HCT116 (cell line): Measurements from ENCODE around the gene SEMA6A. TPM values are rescaled to one million over a fixed set of nuclear protein-coding genes. Genes with fewer than 3 reads are reported as not detected.

Source experiments
- ATAC-seq: fragments of 200-7000 bp; cut with Tn5 transposase; 2 replicates; pipeline ENCODE4 v1.9.1; 2020; ENCODE audit warnings: mild to moderate bottlenecking, moderate library complexity
- BruUV-seq: library from RNA; stranded (reverse); fragments of 400-500 nt; replicated peaks from 2 replicates; lab custom pipeline; 2021; lab: Mats Ljungman, UMichigan
- CTCF ChIA-PET: fragments of 300-600 bp; sonication (Branson Sonifier 250); formaldehyde crosslinking; loops from one replicate; lab custom pipeline; 2021; ENCODE audit warnings: antibody characterized with exemption; lab: Charles Lee
- POLR2A ChIA-PET: fragments of 300-600, 350-600 bp; sonication (Branson Sonifier 250); formaldehyde crosslinking; loops from one replicate; lab custom pipeline; 2021; ENCODE audit warnings: antibody characterized with exemption; lab: Charles Lee
- RAD21 ChIA-PET, 2 experiments: fragments of 300-600 bp; sonication (Branson Sonifier 250); formaldehyde crosslinking; loops; one replicate each; lab custom pipeline; 2023; ENCODE audit warnings: low total read pairs in 2 of 2; ENCODE audit not compliant: uncharacterized antibody in 2 of 2, unreplicated experiment in 2 of 2, low non-redundant PET in 1 of 2; lab: Charles Lee
- DNase-seq: peaks from one replicate; pipeline ENCODE4 v3.0.0-alpha.2; 2010; ENCODE audit warnings: low read depth, low spot score
- H2AFZ ChIP-seq: fragments of 200-600 bp; shearing (Covaris generic), sonication (generic); 2 replicates; pipeline ENCODE4 v1.6.1; 2017; ENCODE audit warnings: low read depth, mixed run types, mixed read lengths, antibody characterized with exemption, low read length; ENCODE audit not compliant: poor library complexity, severe bottlenecking
- H3K27ac ChIP-seq: 2 replicates; pipeline ENCODE4 v1.5.1; 2012; ENCODE audit warnings: low read depth, low read length
- H3K27me3 ChIP-seq: fragments of 200-600 bp; sonication (generic); 2 replicates; pipeline ENCODE4 v1.6.1; 2016; ENCODE audit warnings: mixed run types, low read length, mixed read lengths; ENCODE audit not compliant: insufficient read depth
- H3K36me3 ChIP-seq, 2 experiments: fragments of 200-500 bp in 1 of 2; fragments of 200-600 bp in 1 of 2; sonication (Bioruptor generic) in 1 of 2; sonication (generic) in 1 of 2; 2 replicates each; pipeline versions ENCODE4 v1.5.1 to v1.6.1; 2014 to 2016; ENCODE audit warnings: low read length in 2 of 2, inconsistent platforms in 1 of 2, mixed read lengths in 1 of 2, mixed run types in 1 of 2; ENCODE audit not compliant: insufficient read depth in 2 of 2, control insufficient read depth in 1 of 2
- H3K4me1 ChIP-seq, 2 experiments: fragments of 200-600 bp in 1 of 2; sonication (generic) in 1 of 2; 2 replicates each; pipeline versions ENCODE4 v1.5.1 to v1.6.1; 2012 to 2017; ENCODE audit warnings: low read length in 2 of 2, inconsistent platforms in 1 of 2, mild to moderate bottlenecking in 1 of 2, mixed read lengths in 1 of 2, mixed run types in 1 of 2, moderate library complexity in 1 of 2; ENCODE audit not compliant: insufficient read depth in 2 of 2, control insufficient read depth in 1 of 2
- H3K4me2 ChIP-seq: fragments of 200-600 bp; sonication (generic); 2 replicates; pipeline ENCODE4 v1.6.1; 2017; ENCODE audit warnings: mixed run types, low read length, mixed read lengths
- H3K4me3 ChIP-seq, 2 experiments: fragments of 200-600 bp in 1 of 2; sonication (generic) in 1 of 2; replicated peaks in 1 of 2; 2 replicates each; pipeline ENCODE4 v1.5.1; 2011 to 2016; ENCODE audit warnings: low read length in 2 of 2, control low read depth in 1 of 2, low read depth in 1 of 2, mild to moderate bottlenecking in 1 of 2, mixed read lengths in 1 of 2, mixed run types in 1 of 2
- H3K79me2 ChIP-seq: fragments of 200-600 bp; sonication (generic); 2 replicates; pipeline ENCODE4 v1.6.1; 2017; ENCODE audit warnings: mild to moderate bottlenecking, mixed run types, low read length, moderate library complexity, mixed read lengths; ENCODE audit not compliant: insufficient read depth
- H3K9ac ChIP-seq: fragments of 200-600 bp; sonication (generic); 2 replicates; pipeline ENCODE4 v1.6.1; 2016; ENCODE audit warnings: low read length, mixed read lengths
- H3K9me2 ChIP-seq: fragments of 200-600 bp; sonication (generic), shearing (Covaris generic); 2 replicates; pipeline ENCODE4 v1.6.1; 2017; ENCODE audit warnings: mixed run types, mild to moderate bottlenecking, moderate library complexity; ENCODE audit not compliant: insufficient read depth
- H3K9me3 ChIP-seq, 2 experiments: fragments of 200-500 bp in 1 of 2; fragments of 200-600 bp in 1 of 2; sonication (Bioruptor generic) in 1 of 2; sonication (generic) in 1 of 2; 2 replicates each; pipeline ENCODE4 v1.6.1; 2014 to 2017; ENCODE audit warnings: low read length in 2 of 2, mixed read lengths in 2 of 2, inconsistent platforms in 1 of 2, low read depth in 1 of 2, mild to moderate bottlenecking in 1 of 2, mixed run types in 1 of 2, moderate library complexity in 1 of 2; ENCODE audit not compliant: control insufficient read depth in 1 of 2, insufficient read depth in 1 of 2
- H4K20me1 ChIP-seq: fragments of 200-600 bp; sonication (generic), shearing (Covaris generic); 2 replicates; pipeline ENCODE4 v1.6.1; 2017; ENCODE audit warnings: mixed run types, mild to moderate bottlenecking, moderate library complexity; ENCODE audit not compliant: insufficient read depth
- CEBPB ChIP-seq: IDR thresholded peaks from 2 replicates; pipeline ENCODE4 v1.6.1; 2012; ENCODE audit warnings: low read depth
- EGR1 ChIP-seq: IDR thresholded peaks from 2 replicates; pipeline ENCODE4 v1.6.1; 2012; ENCODE audit warnings: low read depth
- ELF1 ChIP-seq: IDR thresholded peaks from 2 replicates; pipeline ENCODE4 v1.6.1; 2012; ENCODE audit warnings: low read depth, borderline replicate concordance
- POLR2A ChIP-seq: IDR thresholded peaks from 2 replicates; pipeline ENCODE4 v1.7.0; 2011; ENCODE audit warnings: borderline replicate concordance; ENCODE audit not compliant: insufficient read depth, insufficient read length; ENCODE audit errors: extremely low read depth
- SIN3A ChIP-seq: IDR thresholded peaks from 2 replicates; pipeline ENCODE4 v1.6.1; 2012; ENCODE audit warnings: low read depth
- SRF ChIP-seq: IDR thresholded peaks from 2 replicates; pipeline ENCODE4 v1.6.1; 2012; ENCODE audit warnings: low read depth
- TCF7L2 ChIP-seq: IDR thresholded peaks from 2 replicates; pipeline ENCODE4 v1.7.0; 2011; ENCODE audit warnings: borderline replicate concordance, inconsistent platforms; ENCODE audit not compliant: insufficient read depth, insufficient read length; ENCODE audit errors: extremely low read depth
- ZFX ChIP-seq: fragments of 450-650 bp; IDR thresholded peaks from 2 replicates; pipeline ENCODE4 v1.6.1; 2017
- ZNF274 ChIP-seq: fragments of 200-500 bp; sonication (Bioruptor generic); IDR thresholded peaks from 2 replicates; pipeline ENCODE4 v1.6.1; 2014; ENCODE audit warnings: mild to moderate bottlenecking, low read depth, low read length, inconsistent platforms
- intact Hi-C: fragments of 100-400 bp; cut with micrococcal nuclease; formaldehyde crosslinking; loops from 2 replicates; pipeline ENCODE4 v1.10.0; 2022
- total RNA-seq: library from RNA; stranded (reverse); gene quantifications from one replicate; pipeline ENCODE4 v1.2.1, GENCODE V29; 2021; ENCODE audit not compliant: unreplicated experiment
- TF ChIP-seq, protein P1 (sequence below): IDR thresholded peaks from 2 replicates; pipeline ENCODE4 v1.6.1; 2012; ENCODE audit warnings: low read depth

Gene SEMA6A
- total RNA-seq, 1 experiment from 2014 or later, result 6.7 TPM

DNA sequence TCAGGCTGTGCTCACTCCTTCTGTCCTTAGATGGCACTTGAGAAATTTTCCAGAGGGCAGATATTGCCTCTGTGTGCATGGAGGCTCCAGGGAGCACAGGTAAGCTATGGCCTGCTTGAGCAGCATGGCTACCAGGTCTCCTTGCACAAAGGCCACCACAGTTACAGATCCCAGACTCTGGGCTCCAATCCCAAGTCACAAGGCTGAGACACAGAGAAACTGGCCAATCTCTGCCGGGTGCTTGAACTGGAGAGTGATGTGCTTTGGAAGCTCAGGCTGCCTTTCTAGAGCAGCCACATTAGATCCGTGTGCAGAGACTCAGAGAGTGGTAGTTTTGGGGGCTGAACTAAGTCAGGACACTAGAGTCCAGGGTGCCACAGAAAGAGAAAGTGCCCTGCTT, 145.7 kb downstream of the SEMA6A start:
- Histone ChIP-seq H3K9me3 (no peaks in the 10 kb centered on the region), H3K9ac (no peak overlapping the region), H3K4me3 (no peak overlapping the region), H3K27me3 (no peaks in the 10 kb centered on the region)
- TF ChIP-seq ZFX (no peak), ELF1 (no peak), POLR2A (no peak), ZNF274 (no peak), CEBPB (no peak), SIN3A (no peak), SRF (no peak), TCF7L2 (no peak), EGR1 (no peak)
- TF ChIP-seq, protein P1, sequence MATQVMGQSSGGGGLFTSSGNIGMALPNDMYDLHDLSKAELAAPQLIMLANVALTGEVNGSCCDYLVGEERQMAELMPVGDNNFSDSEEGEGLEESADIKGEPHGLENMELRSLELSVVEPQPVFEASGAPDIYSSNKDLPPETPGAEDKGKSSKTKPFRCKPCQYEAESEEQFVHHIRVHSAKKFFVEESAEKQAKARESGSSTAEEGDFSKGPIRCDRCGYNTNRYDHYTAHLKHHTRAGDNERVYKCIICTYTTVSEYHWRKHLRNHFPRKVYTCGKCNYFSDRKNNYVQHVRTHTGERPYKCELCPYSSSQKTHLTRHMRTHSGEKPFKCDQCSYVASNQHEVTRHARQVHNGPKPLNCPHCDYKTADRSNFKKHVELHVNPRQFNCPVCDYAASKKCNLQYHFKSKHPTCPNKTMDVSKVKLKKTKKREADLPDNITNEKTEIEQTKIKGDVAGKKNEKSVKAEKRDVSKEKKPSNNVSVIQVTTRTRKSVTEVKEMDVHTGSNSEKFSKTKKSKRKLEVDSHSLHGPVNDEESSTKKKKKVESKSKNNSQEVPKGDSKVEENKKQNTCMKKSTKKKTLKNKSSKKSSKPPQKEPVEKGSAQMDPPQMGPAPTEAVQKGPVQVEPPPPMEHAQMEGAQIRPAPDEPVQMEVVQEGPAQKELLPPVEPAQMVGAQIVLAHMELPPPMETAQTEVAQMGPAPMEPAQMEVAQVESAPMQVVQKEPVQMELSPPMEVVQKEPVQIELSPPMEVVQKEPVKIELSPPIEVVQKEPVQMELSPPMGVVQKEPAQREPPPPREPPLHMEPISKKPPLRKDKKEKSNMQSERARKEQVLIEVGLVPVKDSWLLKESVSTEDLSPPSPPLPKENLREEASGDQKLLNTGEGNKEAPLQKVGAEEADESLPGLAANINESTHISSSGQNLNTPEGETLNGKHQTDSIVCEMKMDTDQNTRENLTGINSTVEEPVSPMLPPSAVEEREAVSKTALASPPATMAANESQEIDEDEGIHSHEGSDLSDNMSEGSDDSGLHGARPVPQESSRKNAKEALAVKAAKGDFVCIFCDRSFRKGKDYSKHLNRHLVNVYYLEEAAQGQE, result no peak
- TF ChIP-seq, all 23 proteins: peak for 0
- DNase-seq (no peak), ATAC-seq (no peak)
- no TSS peak for BruUV-seq
- CTCF ChIA-PET, result no interaction called here
- Histone ChIP-seq H3K9me2 (no peaks in the 10 kb centered on the region), H3K79me2 (no peaks in the 10 kb centered on the region), H3K4me2 (no peak overlapping the region), H3K36me3 (no peaks in the 10 kb centered on the region), H3K27ac (no peak overlapping the region), H4K20me1 (no peaks in the 10 kb centered on the region), H3K4me1 (no peaks in the 10 kb centered on the region), H2AFZ (no peak overlapping the region)
- POLR2A ChIA-PET, result no interaction called here
- RAD21 ChIA-PET, result no interaction called here
- intact Hi-C loops, result no loop called here
